Measurements from ENCODE around the gene CHCHD3. TPM values are rescaled to one million over a fixed set of nuclear protein-coding genes. Genes with fewer than 3 reads are reported as not detected.

CHCHD3 gene
- total RNA-seq, 1 donor from 2014 or later, result 62.1 TPM

DNA sequence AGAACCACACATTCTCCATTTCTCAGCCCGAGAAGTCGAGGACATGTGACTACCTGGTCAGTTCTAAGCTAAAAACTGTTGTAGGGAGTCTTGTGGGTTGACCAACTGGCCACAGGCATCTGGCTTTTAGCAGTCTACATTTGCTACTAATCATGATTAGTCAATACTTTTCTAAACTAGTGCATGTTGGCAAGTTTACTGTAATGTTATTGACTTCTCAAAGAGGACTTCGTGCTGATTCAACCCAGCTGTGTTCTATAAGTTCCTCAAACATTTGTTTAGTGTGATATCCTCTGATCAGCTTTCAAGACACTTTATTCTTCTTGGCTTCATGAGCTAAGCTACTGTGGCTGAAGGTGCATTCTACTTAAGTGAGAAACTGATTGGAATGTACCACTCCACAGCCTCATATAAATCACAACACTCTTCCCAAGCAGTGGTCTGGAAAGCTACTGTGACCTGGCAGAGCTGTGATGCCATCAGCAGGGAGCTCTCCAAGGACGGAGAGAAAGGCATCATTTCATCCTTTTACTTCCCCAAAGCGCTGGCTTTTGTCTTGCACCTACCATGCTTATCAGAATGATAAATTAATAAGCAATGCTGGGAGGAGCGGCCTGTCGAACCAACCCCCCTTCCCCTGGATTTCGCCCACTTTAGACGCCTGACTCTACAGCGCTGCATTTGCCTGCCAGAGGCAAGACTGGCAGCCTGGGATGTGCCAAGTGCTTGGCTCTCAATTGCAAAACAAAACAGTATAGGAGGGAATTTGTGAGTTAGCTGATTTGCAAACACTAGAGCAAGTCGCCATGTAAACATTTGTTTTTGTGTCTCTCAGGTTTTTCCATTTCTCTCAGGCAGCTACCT lies 298.9 kb downstream of the CHCHD3 start:
- Histone ChIP-seq H3K4me3 (ENCODE audit: low read depth, low read length) (no peak overlapping the region), H3K27me3 (ENCODE audit: control insufficient read depth, insufficient read depth, low read length) (no peaks in the 10 kb centered on the region), H3K36me3 (ENCODE audit: control insufficient read depth, insufficient read depth, low read length) (no peaks in the 10 kb centered on the region)
- no peak for DNase-seq (ENCODE audit: low read depth)
- TF ChIP-seq, protein P1, sequence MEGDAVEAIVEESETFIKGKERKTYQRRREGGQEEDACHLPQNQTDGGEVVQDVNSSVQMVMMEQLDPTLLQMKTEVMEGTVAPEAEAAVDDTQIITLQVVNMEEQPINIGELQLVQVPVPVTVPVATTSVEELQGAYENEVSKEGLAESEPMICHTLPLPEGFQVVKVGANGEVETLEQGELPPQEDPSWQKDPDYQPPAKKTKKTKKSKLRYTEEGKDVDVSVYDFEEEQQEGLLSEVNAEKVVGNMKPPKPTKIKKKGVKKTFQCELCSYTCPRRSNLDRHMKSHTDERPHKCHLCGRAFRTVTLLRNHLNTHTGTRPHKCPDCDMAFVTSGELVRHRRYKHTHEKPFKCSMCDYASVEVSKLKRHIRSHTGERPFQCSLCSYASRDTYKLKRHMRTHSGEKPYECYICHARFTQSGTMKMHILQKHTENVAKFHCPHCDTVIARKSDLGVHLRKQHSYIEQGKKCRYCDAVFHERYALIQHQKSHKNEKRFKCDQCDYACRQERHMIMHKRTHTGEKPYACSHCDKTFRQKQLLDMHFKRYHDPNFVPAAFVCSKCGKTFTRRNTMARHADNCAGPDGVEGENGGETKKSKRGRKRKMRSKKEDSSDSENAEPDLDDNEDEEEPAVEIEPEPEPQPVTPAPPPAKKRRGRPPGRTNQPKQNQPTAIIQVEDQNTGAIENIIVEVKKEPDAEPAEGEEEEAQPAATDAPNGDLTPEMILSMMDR (IDR thresholded peaks at IDR 0.05; ENCODE audit: insufficient read depth, low read length, severe bottlenecking), result no peak
- no peak for FAIRE-seq

DNA sequence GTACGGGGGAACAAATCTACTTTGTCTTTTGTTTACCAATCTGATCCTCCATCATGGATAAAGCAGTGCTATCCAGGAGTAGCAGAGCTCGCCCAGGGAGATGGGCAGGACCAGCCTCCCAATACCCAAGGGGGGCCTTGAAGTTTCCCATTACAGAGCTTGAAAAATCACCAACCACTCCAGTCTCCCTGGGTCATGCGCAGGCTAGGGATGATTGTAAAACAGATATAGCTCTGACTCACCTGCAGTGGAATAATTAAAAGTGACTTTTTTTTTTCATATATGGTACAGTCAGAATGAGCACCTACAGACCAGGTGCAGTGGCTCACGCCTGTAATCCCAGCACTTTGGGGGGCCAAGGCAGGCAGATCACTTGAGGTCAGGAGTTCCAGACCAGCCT lies 301.1 kb downstream of the CHCHD3 start:
- no peaks in the 10 kb centered on the region for H3K27me3 ChIP-seq (ENCODE audit: control insufficient read depth, insufficient read depth, low read length)
- no peaks in the 10 kb centered on the region for H3K36me3 ChIP-seq (ENCODE audit: control insufficient read depth, insufficient read depth, low read length)
- TF ChIP-seq, protein P1 (IDR thresholded peaks at IDR 0.05; ENCODE audit: insufficient read depth, low read length, severe bottlenecking), result no peak
- H3K4me3 ChIP-seq (ENCODE audit: low read depth, low read length), result no peak overlapping the region
- no peak for DNase-seq (ENCODE audit: low read depth)
- no peak for FAIRE-seq

DNA sequence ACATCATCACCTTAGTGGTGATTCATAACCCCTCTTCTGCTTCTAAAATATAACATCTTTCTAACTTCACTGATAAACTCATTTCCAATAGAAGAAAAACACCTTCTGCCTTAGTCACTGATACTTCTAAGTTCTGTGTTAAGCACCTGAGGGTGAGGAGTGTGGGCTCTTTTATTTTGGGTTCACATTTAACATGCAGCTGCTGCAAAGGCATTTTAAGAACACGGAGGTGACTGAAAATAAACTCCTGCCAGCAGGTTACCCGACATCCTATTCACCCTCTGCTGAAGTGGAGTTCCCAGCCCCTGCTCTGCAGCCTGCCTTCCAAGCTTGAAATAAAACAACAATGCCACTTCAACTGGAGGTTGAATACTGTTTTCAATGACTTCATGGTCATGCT lies 302.7 kb downstream of the CHCHD3 start:
- no peaks in the 10 kb centered on the region for H3K27me3 ChIP-seq (ENCODE audit: control insufficient read depth, insufficient read depth, low read length)
- H3K36me3 ChIP-seq (ENCODE audit: control insufficient read depth, insufficient read depth, low read length), result no peaks in the 10 kb centered on the region
- FAIRE-seq (no peak), DNase-seq (ENCODE audit: low read depth) (no peak)
- H3K4me3 ChIP-seq (ENCODE audit: low read depth, low read length), result no peak overlapping the region
- TF ChIP-seq, protein P1 (IDR thresholded peaks at IDR 0.05; ENCODE audit: insufficient read depth, low read length, severe bottlenecking), result no peak

DNA sequence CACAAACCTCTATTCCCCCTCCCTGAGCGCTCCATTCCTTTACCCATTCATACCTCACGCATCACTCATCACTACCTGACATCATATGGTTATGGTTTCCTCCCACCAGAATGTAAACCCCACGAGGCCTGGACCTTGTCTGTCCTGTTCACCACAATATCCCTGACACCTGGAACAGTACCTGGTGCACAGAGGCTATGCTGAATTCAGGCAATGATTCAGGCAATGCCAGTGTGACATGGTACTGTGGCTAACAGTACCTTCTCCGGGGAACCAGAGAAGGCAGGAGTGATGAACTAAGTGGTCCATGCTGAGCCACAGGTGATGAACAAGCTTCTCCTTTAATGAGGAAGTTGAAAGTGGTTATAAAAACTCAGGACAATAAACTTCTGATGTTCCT lies 303.1 kb downstream of the CHCHD3 start:
- no peaks in the 10 kb centered on the region for H3K36me3 ChIP-seq (ENCODE audit: control insufficient read depth, insufficient read depth, low read length)
- H3K27me3 ChIP-seq (ENCODE audit: control insufficient read depth, insufficient read depth, low read length), result no peaks in the 10 kb centered on the region
- H3K4me3 ChIP-seq (ENCODE audit: low read depth, low read length), result no peak overlapping the region
- TF ChIP-seq, protein P1 (IDR thresholded peaks at IDR 0.05; ENCODE audit: insufficient read depth, low read length, severe bottlenecking), result no peak
- DNase-seq (ENCODE audit: low read depth), result no peak
- FAIRE-seq, result no peak

DNA sequence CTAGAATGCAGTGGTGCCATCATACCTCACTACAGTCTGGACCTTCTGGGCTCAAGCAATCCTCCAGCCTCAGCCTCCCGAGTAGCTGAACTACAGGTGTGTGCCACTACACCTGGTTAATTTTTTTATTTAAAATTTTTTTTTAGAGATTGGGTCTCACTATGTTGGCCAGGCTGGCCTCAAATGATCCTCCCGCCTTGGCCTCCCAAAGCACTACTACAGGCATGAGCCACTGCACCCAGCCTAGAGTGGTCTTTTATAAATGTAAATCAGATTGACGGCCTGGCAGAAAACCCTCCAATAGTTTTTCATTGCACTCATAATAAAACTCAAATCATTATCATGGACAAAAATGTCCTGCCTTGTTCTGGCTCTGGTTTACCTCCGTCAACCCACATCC lies 303.9 kb downstream of the CHCHD3 start:
- no peaks in the 10 kb centered on the region for H3K36me3 ChIP-seq (ENCODE audit: control insufficient read depth, insufficient read depth, low read length)
- FAIRE-seq, result no peak
- H3K27me3 ChIP-seq (ENCODE audit: control insufficient read depth, insufficient read depth, low read length), result no peaks in the 10 kb centered on the region
- no peak overlapping the region for H3K4me3 ChIP-seq (ENCODE audit: low read depth, low read length)
- TF ChIP-seq, protein P1 (IDR thresholded peaks at IDR 0.05; ENCODE audit: insufficient read depth, low read length, severe bottlenecking), result no peak
- DNase-seq (ENCODE audit: low read depth), result no peak

DNA sequence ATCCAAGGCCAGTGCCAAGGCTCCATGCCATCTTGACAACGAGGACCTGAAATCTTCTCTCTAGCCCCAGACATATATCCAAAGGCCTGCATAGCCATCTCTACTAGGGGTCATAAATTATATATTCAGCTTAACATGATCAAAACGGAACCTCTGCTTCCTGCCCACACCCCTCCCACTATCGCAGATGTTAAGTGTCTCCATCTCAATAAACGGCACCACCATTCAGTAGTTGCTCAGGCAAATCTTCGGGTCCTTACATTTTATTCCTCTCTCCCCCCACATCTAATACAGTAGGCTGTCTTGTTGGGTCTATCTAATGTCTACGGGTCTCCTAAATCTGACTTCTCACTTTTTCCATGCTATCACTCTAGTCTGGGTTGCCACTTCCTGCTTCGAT lies 304.5 kb downstream of the CHCHD3 start:
- FAIRE-seq, result no peak

More for the DNA sequence above, 304.5 kb downstream of the CHCHD3 start:
- TF ChIP-seq, protein P1 (IDR thresholded peaks at IDR 0.05; ENCODE audit: insufficient read depth, low read length, severe bottlenecking), result no peak
- H3K4me3 ChIP-seq (ENCODE audit: low read depth, low read length), result no peak overlapping the region
- DNase-seq (ENCODE audit: low read depth), result no peak
- H3K36me3 ChIP-seq (ENCODE audit: control insufficient read depth, insufficient read depth, low read length), result no peaks in the 10 kb centered on the region
- H3K27me3 ChIP-seq (ENCODE audit: control insufficient read depth, insufficient read depth, low read length), result no peaks in the 10 kb centered on the region

All from bronchial epithelial cell (primary cell).